Erythroblast (primary cell): ENCODE measurements around the gene CHAT.

Experiments used
- DNase-seq, 2 experiments: peaks; one replicate each; lab custom pipeline; 2025; lab: John Stamatoyannopoulos, UW
- GATA1 ChIP-seq: IDR thresholded peaks from 2 replicates; pipeline ENCODE4 v1.6.1; 2011; ENCODE audit warnings: low read depth, mild to moderate bottlenecking, control low read depth, low read length, moderate library complexity
- POLR2A ChIP-seq: IDR thresholded peaks from 2 replicates; pipeline ENCODE4 v1.6.1; 2011; ENCODE audit warnings: mild to moderate bottlenecking, low read length

The CHAT gene

GRCh38 chr10:49592726-49593563 lies 20.9 kb upstream of the CHAT start:
- TF ChIP-seq GATA1 (no peak), POLR2A (no peak)
- DNase-seq = peak; percentile 36 to 68

GRCh38 chr10:49593564-49593875 lies 20.3 kb upstream of the CHAT start:
- DNase-seq = no peak
- TF ChIP-seq POLR2A (no peak), GATA1 (no peak)

DNA sequence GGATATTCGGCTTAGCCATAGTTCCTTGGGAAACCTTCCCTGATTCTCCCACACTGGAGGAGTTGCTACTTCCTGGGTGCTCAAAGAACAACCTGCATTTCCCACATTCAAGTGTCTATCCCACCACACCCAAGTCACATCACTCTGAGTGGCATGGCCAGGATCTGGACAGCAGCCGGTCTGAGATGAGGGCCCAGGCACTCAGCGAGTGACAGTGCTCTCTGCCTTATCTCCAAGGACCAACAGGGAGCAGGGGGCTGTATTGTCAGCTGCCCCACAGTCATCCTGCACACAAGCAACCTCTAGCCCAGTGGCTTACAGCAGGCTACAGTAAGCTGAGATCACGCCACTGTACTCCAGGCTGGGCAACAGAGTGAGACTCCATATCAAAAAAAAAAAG lies 19.8 kb upstream of the CHAT start:
- TF ChIP-seq GATA1 (no peak), POLR2A (no peak)
- DNase-seq = no peak

- peak; percentile 17 to 67 for DNase-seq
- TF ChIP-seq GATA1 = no peak
- no peak for TF ChIP-seq POLR2A
Measured at GRCh38 chr10:49594594-49594993, 19.2 kb upstream of the CHAT start.

- TF ChIP-seq POLR2A = no peak
- TF ChIP-seq GATA1 = no peak
- DNase-seq = no peak
Measured at GRCh38 chr10:49595003-49595712, 18.7 kb upstream of the CHAT start.

DNA sequence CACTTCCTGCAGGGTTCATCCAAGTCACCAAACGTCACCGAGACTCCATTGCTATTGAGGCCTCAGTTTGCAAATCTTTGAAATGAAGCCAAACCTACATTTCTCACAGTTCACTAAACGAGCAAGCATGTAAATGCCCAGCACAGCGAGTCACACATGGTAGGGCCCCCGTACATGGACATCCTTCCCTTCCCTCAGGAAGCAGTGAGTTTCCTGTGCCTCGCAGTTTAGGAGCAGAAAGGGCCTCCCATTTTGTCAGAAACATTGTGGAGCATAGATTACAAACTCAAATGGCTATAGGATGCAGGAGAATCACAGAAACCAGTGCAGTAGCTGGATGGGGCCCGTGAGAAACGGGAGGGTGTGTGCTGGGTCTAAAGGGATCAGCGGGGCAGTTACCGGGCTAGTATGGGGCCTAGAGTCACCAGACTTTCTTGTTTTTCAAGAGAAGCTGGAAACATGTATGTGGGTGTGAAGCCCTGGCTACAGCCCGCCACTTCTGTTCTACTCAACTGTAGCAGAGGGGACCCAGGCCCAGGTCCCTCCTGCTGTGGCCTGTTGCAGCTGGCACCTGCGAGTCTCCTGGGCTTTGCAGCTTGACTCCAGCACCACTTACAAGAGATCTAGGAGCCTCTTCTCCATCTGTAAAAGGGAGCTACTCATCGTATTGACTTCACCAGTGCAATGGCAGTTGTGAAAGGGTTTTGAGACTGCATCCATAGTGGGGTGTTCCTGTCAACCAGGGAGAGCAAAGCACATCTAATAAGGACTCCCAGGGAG lies 17.9 kb upstream of the CHAT start:
- TF ChIP-seq GATA1 (no peak), POLR2A (no peak)
- DNase-seq = no peak

DNA sequence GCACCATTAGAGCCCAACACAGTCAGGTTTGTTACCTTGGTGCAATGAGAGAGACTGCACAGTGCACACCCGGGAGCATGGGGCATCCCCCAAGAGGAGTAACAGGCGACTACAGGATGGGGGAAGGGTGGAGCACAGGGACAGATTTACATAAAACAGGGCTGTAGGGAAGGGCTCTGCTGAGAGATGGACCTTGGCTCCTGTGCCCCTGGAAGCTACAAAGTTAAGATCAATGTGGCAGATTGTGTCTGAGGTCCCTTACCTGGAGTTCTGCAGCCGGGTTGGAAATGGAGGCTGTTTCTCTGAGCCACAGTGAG lies 17.4 kb upstream of the CHAT start:
- DNase-seq = no peak
- TF ChIP-seq GATA1 (no peak), POLR2A (no peak)

GRCh38 chr10:49596836-49597235 lies 17.0 kb upstream of the CHAT start:
- no peak for TF ChIP-seq GATA1
- TF ChIP-seq POLR2A = no peak

DNA sequence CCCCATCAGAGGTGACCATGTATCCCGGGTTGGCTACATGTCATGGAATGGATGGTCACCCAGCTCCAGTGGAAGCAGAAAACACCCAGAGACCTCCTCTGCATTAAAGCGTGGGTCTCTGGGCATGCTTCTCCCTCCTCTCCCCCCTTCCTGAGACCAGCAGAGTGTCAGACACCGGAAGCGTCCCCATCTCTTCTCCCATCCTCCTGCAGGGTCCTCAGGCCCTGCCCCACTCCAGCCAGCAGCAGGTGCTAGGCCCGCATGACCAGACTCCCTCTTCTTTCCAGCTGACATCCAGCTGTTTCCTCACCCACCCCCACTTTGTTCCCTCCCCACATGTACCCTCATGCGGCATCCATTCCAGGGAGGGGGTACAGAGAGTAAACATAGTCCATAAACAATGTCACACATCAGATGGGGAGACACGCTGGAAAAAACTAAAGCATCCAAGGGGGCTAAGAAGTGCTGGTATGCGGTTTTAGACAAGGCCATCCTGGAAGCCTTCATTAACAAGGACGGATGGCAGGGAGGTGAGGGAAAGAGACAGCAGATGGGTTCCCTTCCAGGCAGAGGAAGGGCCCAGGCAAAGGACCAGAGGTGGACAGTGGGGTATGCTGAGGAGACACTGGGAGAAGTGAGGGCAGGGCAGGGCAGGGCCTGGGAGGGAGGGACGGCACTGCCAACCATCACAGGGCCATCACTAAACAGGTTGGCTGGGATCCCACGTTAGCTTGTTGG lies 16.2 kb upstream of the CHAT start:
- TF ChIP-seq GATA1 (no peak), POLR2A (no peak)
- no peak for DNase-seq

More at GRCh38 chr10:49596836-49597235, 17.0 kb upstream of the CHAT start:
- DNase-seq = no peak

DNA sequence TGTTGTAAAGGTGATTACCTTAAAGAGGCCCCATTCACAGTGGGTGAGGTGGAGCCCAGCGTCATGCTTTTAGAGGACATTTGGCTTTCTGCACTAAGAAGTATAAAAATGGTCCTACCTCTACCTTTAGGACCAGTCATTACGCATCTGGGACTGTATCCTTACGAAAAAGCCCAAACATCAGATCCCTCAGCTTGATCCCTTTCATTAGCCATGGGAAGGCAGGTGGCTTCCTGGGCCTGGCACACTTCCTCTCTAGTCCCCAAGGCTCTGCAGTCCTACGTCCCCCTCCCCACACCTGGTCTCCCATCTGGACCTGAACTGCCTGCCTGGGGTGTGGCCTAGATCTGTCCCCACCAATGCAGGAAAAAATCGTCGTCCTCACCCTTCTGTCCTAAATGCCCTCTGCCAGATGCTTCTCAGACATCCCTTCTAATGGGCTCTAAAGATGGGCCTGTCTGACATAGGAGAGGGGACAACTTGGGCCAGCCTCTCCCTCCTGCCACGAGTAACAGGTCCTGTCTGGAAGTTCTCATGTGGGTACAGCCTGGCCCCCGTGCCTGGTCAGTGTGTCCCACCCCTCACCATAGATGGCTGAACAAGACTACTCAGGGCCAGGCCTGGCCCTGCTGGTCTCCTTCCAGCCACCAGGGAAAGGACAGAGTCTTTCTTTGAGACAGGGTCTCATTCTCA lies 15.5 kb upstream of the CHAT start:
- DNase-seq = no peak
- TF ChIP-seq GATA1 (no peak), POLR2A (no peak)

GRCh38 chr10:49598986-49599385 lies 14.9 kb upstream of the CHAT start:
- DNase-seq = no peak

GRCh38 chr10:49599546-49599945 lies 14.3 kb upstream of the CHAT start:
- TF ChIP-seq POLR2A (no peak), GATA1 (no peak)
- no peak for DNase-seq

More at GRCh38 chr10:49598986-49599385, 14.9 kb upstream of the CHAT start:
- no peak for TF ChIP-seq GATA1
- no peak for TF ChIP-seq POLR2A

GRCh38 chr10:49600046-49600445 lies 13.8 kb upstream of the CHAT start:
- no peak for DNase-seq

More at GRCh38 chr10:49600046-49600445, 13.8 kb upstream of the CHAT start:
- TF ChIP-seq POLR2A (no peak), GATA1 (no peak)
